ENCODE measurements around the gene PDS5A. TPM values are rescaled to one million over a fixed set of nuclear protein-coding genes. Genes with fewer than 3 reads are reported as not detected.

The PDS5A gene
- total and polyA plus RNA-seq, 2 of the 13 experiments (the other 11 are each of a cell fraction or from before 2014, with no cell fraction given) = 31.8 to 57.0 TPM

- POLR2A ChIA-PET = no interaction called here
- WGBS (ENCODE audit: low lambda C conversion rate) = 95% methylated on average over 2 of the region's 2 CpGs
- CTCF ChIA-PET (ENCODE audit: low intra/inter-chr PET ratio, low total read pairs) = no interaction called here
- FAIRE-seq (no peak), DNase-seq (ENCODE audit: low spot score) (no peak), ATAC-seq (no peak)
- Histone ChIP-seq H3K4me2 (ENCODE audit: low read depth, low read length) (no peak overlapping the region), H3K9ac (ENCODE audit: insufficient read depth, low read depth, low read length) (no peak overlapping the region), H3K9me3 (ENCODE audit: low read length) (no peaks in the 10 kb centered on the region), H2AFZ (ENCODE audit: low read length) (no peak overlapping the region), H3K36me3 (replicated peaks in 1 of 2; ENCODE audit: control insufficient read depth in 1 of 2, insufficient read depth in 2 of 2, low read length in 2 of 2) (peaks cover 5 to 8% of the 10 kb centered on the region in 2 experiments; a peak in 3 of 5 replicates), H3K27me3 (ENCODE audit: control insufficient read depth in 1 of 2, insufficient read depth in 2 of 2, low read length in 2 of 2) (no peaks in the 10 kb centered on the region), H3K4me3 (replicated peaks in 1 of 3; ENCODE audit: insufficient read depth in 1 of 3, low read depth in 2 of 3, low read length in 3 of 3) (no peak overlapping the region), H4K20me1 (ENCODE audit: insufficient read depth, low read length) (no peaks in the 10 kb centered on the region), H3K27ac (ENCODE audit: extremely low read length, insufficient read depth, low read length) (no peak overlapping the region), H3K79me2 (ENCODE audit: insufficient read depth, low read length) (no peaks in the 10 kb centered on the region), H3K4me1 (ENCODE audit: insufficient read depth, low read length) (peaks cover 13% of the 10 kb centered on the region)
- TF ChIP-seq ZNF800 (CRISPR knock-in tag; IDR thresholded peaks at IDR 0.05) = no peak
- intact Hi-C loops (cut with micrococcal nuclease; ENCODE audit: unreplicated experiment) = no loop called here
- no TSS peak for BruUV-seq (replicated peaks)
- in situ Hi-C loops (cut with HindIII; ENCODE audit: extremely low pct_ligation_motif_present, low pct_unique_long_range_greater_than_20kb) = no loop called here
Measured at GRCh38 chr4:39823191-39823590, 154.5 kb downstream of the PDS5A start.

GRCh38 chr4:39822662-39823061 lies 155.0 kb downstream of the PDS5A start:
- ChIA-PET CTCF (ENCODE audit: low intra/inter-chr PET ratio, low total read pairs) (no interaction called here), POLR2A (no interaction called here)
- Histone ChIP-seq H3K9ac (ENCODE audit: insufficient read depth, low read depth, low read length) (no peak overlapping the region), H3K4me3 (replicated peaks in 1 of 3; ENCODE audit: insufficient read depth in 1 of 3, low read depth in 2 of 3, low read length in 3 of 3) (no peak overlapping the region), H3K27ac (ENCODE audit: extremely low read length, insufficient read depth, low read length) (no peak overlapping the region), H4K20me1 (ENCODE audit: insufficient read depth, low read length) (no peaks in the 10 kb centered on the region), H3K4me2 (ENCODE audit: low read depth, low read length) (no peak overlapping the region), H2AFZ (ENCODE audit: low read length) (no peak overlapping the region), H3K36me3 (replicated peaks in 1 of 2; ENCODE audit: control insufficient read depth in 1 of 2, insufficient read depth in 2 of 2, low read length in 2 of 2) (peaks cover 3 to 5% of the 10 kb centered on the region in 2 experiments; a peak in 3 of 5 replicates), H3K9me3 (ENCODE audit: low read length) (no peaks in the 10 kb centered on the region), H3K27me3 (ENCODE audit: control insufficient read depth in 1 of 2, insufficient read depth in 2 of 2, low read length in 2 of 2) (no peaks in the 10 kb centered on the region), H3K79me2 (ENCODE audit: insufficient read depth, low read length) (no peaks in the 10 kb centered on the region), H3K4me1 (ENCODE audit: insufficient read depth, low read length) (peaks cover 13% of the 10 kb centered on the region)
- BruUV-seq (replicated peaks) = no TSS peak
- in situ Hi-C loops (cut with HindIII; ENCODE audit: extremely low pct_ligation_motif_present, low pct_unique_long_range_greater_than_20kb) = no loop called here
- FAIRE-seq (no peak), ATAC-seq (no peak), DNase-seq (ENCODE audit: low spot score) (no peak)
- TF ChIP-seq CCAR2 (optimal IDR thresholded peaks at IDR 0.05; ENCODE audit: low read depth, low read length) = no peak
- no peak for TF ChIP-seq MEIS1 (CRISPR knock-in tag; IDR thresholded peaks at IDR 0.05; ENCODE audit: borderline replicate concordance)
- no peak for TF ChIP-seq SAP130 (CRISPR knock-in tag; IDR thresholded peaks at IDR 0.05; ENCODE audit: low read depth)
- TF ChIP-seq TARDBP (CRISPR knock-in tag; IDR thresholded peaks at IDR 0.05) = no peak
- no peak for TF ChIP-seq ZFP90 (CRISPR knock-in tag; IDR thresholded peaks at IDR 0.05; ENCODE audit: borderline replicate concordance)
- no peak for TF ChIP-seq BATF2 (CRISPR knock-in tag; IDR thresholded peaks at IDR 0.05)
- no peak for TF ChIP-seq ZSCAN31 (CRISPR knock-in tag; IDR thresholded peaks at IDR 0.05; ENCODE audit: low read depth)
- no peak for TF ChIP-seq ZNF501 (CRISPR knock-in tag; IDR thresholded peaks at IDR 0.05)
- TF ChIP-seq ZNF484 (CRISPR knock-in tag; IDR thresholded peaks at IDR 0.05; ENCODE audit: borderline replicate concordance, low read depth) = no peak
- TF ChIP-seq SIX1 (CRISPR knock-in tag; IDR thresholded peaks at IDR 0.05; ENCODE audit: borderline replicate concordance) = no peak
- no peak for TF ChIP-seq MXD4 (CRISPR knock-in tag; IDR thresholded peaks at IDR 0.05)
- no peak for TF ChIP-seq SAFB2 (CRISPR knock-in tag; IDR thresholded peaks at IDR 0.05; ENCODE audit: borderline replicate concordance, low read depth)
- TF ChIP-seq MED8 (CRISPR knock-in tag; IDR thresholded peaks at IDR 0.05; ENCODE audit: insufficient replicate concordance) = no peak
- no peak for TF ChIP-seq HES4 (CRISPR knock-in tag; IDR thresholded peaks at IDR 0.05; ENCODE audit: borderline replicate concordance)
- TF ChIP-seq PAF1 (CRISPR knock-in tag; IDR thresholded peaks at IDR 0.05) = no peak
- TF ChIP-seq ZNF460 (CRISPR knock-in tag; IDR thresholded peaks at IDR 0.05; ENCODE audit: borderline replicate concordance) = no peak
- TF ChIP-seq ZNF556 (CRISPR knock-in tag; IDR thresholded peaks at IDR 0.05; ENCODE audit: borderline replicate concordance) = no peak
- no peak for TF ChIP-seq AHR (CRISPR knock-in tag; IDR thresholded peaks at IDR 0.05)
- intact Hi-C loops (cut with micrococcal nuclease; ENCODE audit: unreplicated experiment) = no loop called here

All from HepG2 (cell line).